ENCODE measurements around the gene RD3L. TPM values are rescaled to one million over a fixed set of nuclear protein-coding genes. Genes with fewer than 3 reads are reported as not detected.

Gene RD3L
- total and polyA plus RNA-seq, 2 donors (not counting 1 experiment from before 2014, with no cell fraction given), result not detected

- no peak overlapping the region for H3K9ac ChIP-seq (ENCODE audit: insufficient read depth, low read length)
- H3K4me2 ChIP-seq (ENCODE audit: extremely low read depth, insufficient read depth, low read length), result no peak overlapping the region
- H3K9me3 ChIP-seq (ENCODE audit: control insufficient read depth, insufficient read depth, low read depth, low read length), result no peaks in the 10 kb centered on the region
- H3K36me3 ChIP-seq (ENCODE audit: control insufficient read depth, insufficient read depth, low read length), result no peaks in the 10 kb centered on the region
- H2AFZ ChIP-seq (ENCODE audit: low read length), result no peak overlapping the region
- no peaks in the 10 kb centered on the region for H4K20me1 ChIP-seq (ENCODE audit: control insufficient read depth, extremely low read depth, insufficient read depth, low read length)
- no peak for DNase-seq (ENCODE audit: low read depth in 2 of 2)
- no peaks in the 10 kb centered on the region for H3K79me2 ChIP-seq (ENCODE audit: control insufficient read depth, insufficient read depth, low read length)
- TF ChIP-seq EZH2 (IDR thresholded peaks at IDR 0.05; ENCODE audit: low read length, missing control alignments), result no peak
- TF ChIP-seq CTCF (conservative IDR thresholded peaks at IDR 0.05 in 1 of 2, IDR thresholded peaks at IDR 0.05 in 1 of 2; ENCODE audit: low read depth in 1 of 2, low read length in 2 of 2), result no peak
- H3K27me3 ChIP-seq (ENCODE audit: control insufficient read depth, insufficient read depth, low read length), result no peaks in the 10 kb centered on the region
- no peaks in the 10 kb centered on the region for H3K4me1 ChIP-seq (ENCODE audit: control insufficient read depth, extremely low read depth, insufficient read depth, low read length)
- no peak overlapping the region for H3K27ac ChIP-seq (ENCODE audit: insufficient read depth, low read length)
- no peak overlapping the region for H3K4me3 ChIP-seq (replicated peaks in 1 of 4; ENCODE audit: control extremely low read depth in 1 of 4, insufficient read depth in 1 of 4, low read depth in 3 of 4, low read length in 4 of 4)
These were observed 42.5 kb downstream of the RD3L start for GRCh38 chr14:103899833-103900232.

- Histone ChIP-seq H3K36me3 (ENCODE audit: control insufficient read depth, insufficient read depth, low read length) (no peaks in the 10 kb centered on the region), H3K27ac (ENCODE audit: insufficient read depth, low read length) (no peak overlapping the region), H3K4me1 (ENCODE audit: control insufficient read depth, extremely low read depth, insufficient read depth, low read length) (no peaks in the 10 kb centered on the region), H3K4me3 (replicated peaks in 1 of 4; ENCODE audit: control extremely low read depth in 1 of 4, insufficient read depth in 1 of 4, low read depth in 3 of 4, low read length in 4 of 4) (no peak overlapping the region), H3K9ac (ENCODE audit: insufficient read depth, low read length) (no peak overlapping the region), H3K9me3 (ENCODE audit: control insufficient read depth, insufficient read depth, low read depth, low read length) (no peaks in the 10 kb centered on the region), H3K79me2 (ENCODE audit: control insufficient read depth, insufficient read depth, low read length) (no peaks in the 10 kb centered on the region), H4K20me1 (ENCODE audit: control insufficient read depth, extremely low read depth, insufficient read depth, low read length) (no peaks in the 10 kb centered on the region), H3K4me2 (ENCODE audit: extremely low read depth, insufficient read depth, low read length) (no peak overlapping the region), H3K27me3 (ENCODE audit: control insufficient read depth, insufficient read depth, low read length) (no peaks in the 10 kb centered on the region), H2AFZ (ENCODE audit: low read length) (no peak overlapping the region)
- DNase-seq (ENCODE audit: low read depth in 2 of 2), result no peak
- TF ChIP-seq CTCF (conservative IDR thresholded peaks at IDR 0.05 in 1 of 2, IDR thresholded peaks at IDR 0.05 in 1 of 2; ENCODE audit: low read depth in 1 of 2, low read length in 2 of 2), result no peak
- no peak for TF ChIP-seq EZH2 (IDR thresholded peaks at IDR 0.05; ENCODE audit: low read length, missing control alignments)
These were observed 43.0 kb downstream of the RD3L start for GRCh38 chr14:103899316-103899715.

GRCh38 chr14:103898711-103899110, 43.6 kb downstream of the RD3L start:
- no peak overlapping the region for H2AFZ ChIP-seq (ENCODE audit: low read length)
- H3K9me3 ChIP-seq (ENCODE audit: control insufficient read depth, insufficient read depth, low read depth, low read length), result no peaks in the 10 kb centered on the region
- no peaks in the 10 kb centered on the region for H3K4me1 ChIP-seq (ENCODE audit: control insufficient read depth, extremely low read depth, insufficient read depth, low read length)
- H3K36me3 ChIP-seq (ENCODE audit: control insufficient read depth, insufficient read depth, low read length), result no peaks in the 10 kb centered on the region
- DNase-seq (ENCODE audit: low read depth in 2 of 2), result no peak
- no peak overlapping the region for H3K9ac ChIP-seq (ENCODE audit: insufficient read depth, low read length)
- H3K4me3 ChIP-seq (replicated peaks in 1 of 4; ENCODE audit: control extremely low read depth in 1 of 4, insufficient read depth in 1 of 4, low read depth in 3 of 4, low read length in 4 of 4), result no peak overlapping the region
- no peak overlapping the region for H3K27ac ChIP-seq (ENCODE audit: insufficient read depth, low read length)
- H3K79me2 ChIP-seq (ENCODE audit: control insufficient read depth, insufficient read depth, low read length), result no peaks in the 10 kb centered on the region
- no peaks in the 10 kb centered on the region for H4K20me1 ChIP-seq (ENCODE audit: control insufficient read depth, extremely low read depth, insufficient read depth, low read length)
- H3K27me3 ChIP-seq (ENCODE audit: control insufficient read depth, insufficient read depth, low read length), result no peaks in the 10 kb centered on the region
- H3K4me2 ChIP-seq (ENCODE audit: extremely low read depth, insufficient read depth, low read length), result no peak overlapping the region
- TF ChIP-seq CTCF (conservative IDR thresholded peaks at IDR 0.05 in 1 of 2, IDR thresholded peaks at IDR 0.05 in 1 of 2; ENCODE audit: low read depth in 1 of 2, low read length in 2 of 2), result no peak
